Stomach (tissue), 4 donors: ENCODE measurements around the gene GRB14.

ENCODE experiments used
- POLR2AphosphoS5 ChIP-seq, 3 donors: sonication (generic); formaldehyde crosslinking; IDR thresholded peaks; one replicate each; pipeline ENCODE4 v1.6.1; 2016; ENCODE audit warnings: antibody characterized with exemption in 3 of 3
- TF ChIP-seq, protein P1 (sequence below), 7 experiments: fragments of 450-650 bp in 4 of 7; fragments of 200-600 bp in 3 of 7; sonication (generic) in 3 of 7; IDR thresholded peaks; one replicate each; pipeline ENCODE4 v1.5.1; 2016 to 2019; ENCODE audit warnings: antibody characterized with exemption in 7 of 7, control low read depth in 2 of 7, mild to moderate bottlenecking in 1 of 7

DNA sequence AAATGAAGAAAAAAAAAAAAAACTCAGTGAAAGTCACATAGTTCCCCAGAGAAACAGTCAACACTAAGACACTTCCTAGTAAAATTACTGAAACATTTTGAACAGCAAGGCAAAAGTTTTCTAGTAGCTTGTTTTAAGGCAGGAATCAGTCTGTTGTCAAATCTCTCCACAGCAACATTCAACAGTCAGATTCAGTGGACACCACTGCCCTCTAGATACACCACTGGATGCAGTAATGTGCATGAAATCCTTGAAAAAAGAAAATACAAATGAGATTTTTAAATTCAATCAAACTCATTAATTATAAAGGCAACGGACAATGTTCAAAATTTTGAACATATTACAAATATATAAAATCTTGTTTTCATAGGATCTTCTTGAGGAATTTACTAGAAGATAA lies 46.4 kb downstream of the GRB14 start:
- TF ChIP-seq, protein P1, sequence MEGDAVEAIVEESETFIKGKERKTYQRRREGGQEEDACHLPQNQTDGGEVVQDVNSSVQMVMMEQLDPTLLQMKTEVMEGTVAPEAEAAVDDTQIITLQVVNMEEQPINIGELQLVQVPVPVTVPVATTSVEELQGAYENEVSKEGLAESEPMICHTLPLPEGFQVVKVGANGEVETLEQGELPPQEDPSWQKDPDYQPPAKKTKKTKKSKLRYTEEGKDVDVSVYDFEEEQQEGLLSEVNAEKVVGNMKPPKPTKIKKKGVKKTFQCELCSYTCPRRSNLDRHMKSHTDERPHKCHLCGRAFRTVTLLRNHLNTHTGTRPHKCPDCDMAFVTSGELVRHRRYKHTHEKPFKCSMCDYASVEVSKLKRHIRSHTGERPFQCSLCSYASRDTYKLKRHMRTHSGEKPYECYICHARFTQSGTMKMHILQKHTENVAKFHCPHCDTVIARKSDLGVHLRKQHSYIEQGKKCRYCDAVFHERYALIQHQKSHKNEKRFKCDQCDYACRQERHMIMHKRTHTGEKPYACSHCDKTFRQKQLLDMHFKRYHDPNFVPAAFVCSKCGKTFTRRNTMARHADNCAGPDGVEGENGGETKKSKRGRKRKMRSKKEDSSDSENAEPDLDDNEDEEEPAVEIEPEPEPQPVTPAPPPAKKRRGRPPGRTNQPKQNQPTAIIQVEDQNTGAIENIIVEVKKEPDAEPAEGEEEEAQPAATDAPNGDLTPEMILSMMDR (IDR thresholded peaks at IDR 0.05), result no peak
- no peak for TF ChIP-seq POLR2AphosphoS5 (IDR thresholded peaks at IDR 0.05)
